Measurements from ENCODE around the gene TFDP2.
"Not testable (repeated sequence)": the region's sequence is repeated elsewhere in the genome, so short reads cannot be mapped to it uniquely, and the experiment has no call there.

Gene TFDP2

GRCh38 chr3:142098964-142099363 lies 50.4 kb downstream of the TFDP2 start:
- ATAC-seq (no peak), DNase-seq (no peak)
- Mint-ChIP-seq H3K27ac (no peak overlapping the region), H3K27me3 (no peaks in the 10 kb centered on the region), H3K9me3 (no peaks in the 10 kb centered on the region), H3K4me3 (no peak overlapping the region), H3K4me1 (peaks cover 6% of the 10 kb centered on the region)

GRCh38 chr3:142097099-142097843 lies 52.1 kb downstream of the TFDP2 start:
- H3K9me3 Mint-ChIP-seq: no peaks in the 10 kb centered on the region
- ATAC-seq (no peak), DNase-seq (no peak)
- H3K4me3 Mint-ChIP-seq: no peak overlapping the region
- no peak overlapping the region for H3K27ac Mint-ChIP-seq
- H3K27me3 Mint-ChIP-seq: no peaks in the 10 kb centered on the region
- H3K4me1 Mint-ChIP-seq: peaks cover 6% of the 10 kb centered on the region

GRCh38 chr3:142095841-142096240 lies 53.5 kb downstream of the TFDP2 start:
- no peak for ATAC-seq
- no peaks in the 10 kb centered on the region for H3K9me3 Mint-ChIP-seq
- peaks cover 6% of the 10 kb centered on the region for H3K4me1 Mint-ChIP-seq
- DNase-seq: no peak
- H3K27me3 Mint-ChIP-seq: no peaks in the 10 kb centered on the region
- peak overlapping the region in 1 of 2 donors; percentile 19 for H3K27ac Mint-ChIP-seq
- no peak overlapping the region for H3K4me3 Mint-ChIP-seq

- not testable (repeated sequence) for H3K27me3 Mint-ChIP-seq, H3K4me1 Mint-ChIP-seq, H3K4me3 Mint-ChIP-seq, ATAC-seq, DNase-seq, H3K9me3 Mint-ChIP-seq
- peak overlapping the region in 1 of 2 donors; percentile 87 for H3K27ac Mint-ChIP-seq
Observed at GRCh38 chr3:142088925-142089324, 60.4 kb downstream of the TFDP2 start.

GRCh38 chr3:142088522-142088921 lies 60.8 kb downstream of the TFDP2 start:
- Mint-ChIP-seq H3K4me1 (no peaks in the 10 kb centered on the region), H3K27me3 (no peaks in the 10 kb centered on the region), H3K4me3 (no peak overlapping the region), H3K9me3 (peaks cover 0 to 6% of the 10 kb centered on the region in 2 donors), H3K27ac (no peak overlapping the region)
- DNase-seq (no peak), ATAC-seq (no peak)

- ATAC-seq: no peak
- H3K27me3 Mint-ChIP-seq: no peaks in the 10 kb centered on the region
- DNase-seq: no peak
- H3K4me3 Mint-ChIP-seq: no peak overlapping the region
- no peak overlapping the region for H3K27ac Mint-ChIP-seq
- H3K4me1 Mint-ChIP-seq: no peaks in the 10 kb centered on the region
- peaks cover 0 to 6% of the 10 kb centered on the region in 2 donors for H3K9me3 Mint-ChIP-seq
Observed at GRCh38 chr3:142087676-142088075, 61.7 kb downstream of the TFDP2 start.

- H3K27me3 Mint-ChIP-seq: no peaks in the 10 kb centered on the region
Observed at GRCh38 chr3:142086581-142087090, 62.7 kb downstream of the TFDP2 start.

GRCh38 chr3:142081178-142081577 lies 68.2 kb downstream of the TFDP2 start:
- ATAC-seq: no peak
- Mint-ChIP-seq H3K27me3 (no peaks in the 10 kb centered on the region), H3K4me1 (no peaks in the 10 kb centered on the region)

More at GRCh38 chr3:142086581-142087090, 62.7 kb downstream of the TFDP2 start:
- Mint-ChIP-seq H3K4me1 (no peaks in the 10 kb centered on the region), H3K9me3 (peaks cover 0 to 6% of the 10 kb centered on the region in 2 donors), H3K4me3 (no peak overlapping the region), H3K27ac (no peak overlapping the region)
- no peak for ATAC-seq
- DNase-seq: no peak

GRCh38 chr3:142077859-142078500 lies 71.4 kb downstream of the TFDP2 start:
- no peak overlapping the region for H3K27ac Mint-ChIP-seq
- no peak for ATAC-seq
- peaks cover 11 to 33% of the 10 kb centered on the region in 2 donors for H3K9me3 Mint-ChIP-seq
- H3K4me1 Mint-ChIP-seq: no peaks in the 10 kb centered on the region
- DNase-seq: no peak
- H3K4me3 Mint-ChIP-seq: no peak overlapping the region
- no peaks in the 10 kb centered on the region for H3K27me3 Mint-ChIP-seq

More at GRCh38 chr3:142081178-142081577, 68.2 kb downstream of the TFDP2 start:
- Mint-ChIP-seq H3K9me3 (peaks cover 11 to 39% of the 10 kb centered on the region in 2 donors), H3K4me3 (no peak overlapping the region), H3K27ac (no peak overlapping the region)
- no peak for DNase-seq

GRCh38 chr3:142077155-142077858 lies 72.0 kb downstream of the TFDP2 start:
- Mint-ChIP-seq H3K27ac (no peak overlapping the region), H3K4me1 (no peaks in the 10 kb centered on the region), H3K9me3 (peaks cover 11 to 33% of the 10 kb centered on the region in 2 donors), H3K27me3 (no peaks in the 10 kb centered on the region), H3K4me3 (no peak overlapping the region)
- ATAC-seq (no peak), DNase-seq (no peak)

GRCh38 chr3:142075656-142076055 lies 73.7 kb downstream of the TFDP2 start:
- not testable (repeated sequence) for H3K4me3 Mint-ChIP-seq, H3K4me1 Mint-ChIP-seq, H3K27ac Mint-ChIP-seq

GRCh38 chr3:142072816-142073215 lies 76.5 kb downstream of the TFDP2 start:
- no peak for ATAC-seq
- no peak for DNase-seq
- H3K4me1 Mint-ChIP-seq: no peaks in the 10 kb centered on the region
- no peak overlapping the region for H3K27ac Mint-ChIP-seq
- no peaks in the 10 kb centered on the region for H3K9me3 Mint-ChIP-seq
- H3K27me3 Mint-ChIP-seq: no peaks in the 10 kb centered on the region
- no peak overlapping the region for H3K4me3 Mint-ChIP-seq

More at GRCh38 chr3:142075656-142076055, 73.7 kb downstream of the TFDP2 start:
- ATAC-seq, DNase-seq, H3K27me3 Mint-ChIP-seq: not testable (repeated sequence)
- H3K9me3 Mint-ChIP-seq: peaks cover 6 to 24% of the 10 kb centered on the region in 2 donors

- no peaks in the 10 kb centered on the region for H3K4me1 Mint-ChIP-seq
- no peaks in the 10 kb centered on the region for H3K9me3 Mint-ChIP-seq
- DNase-seq (no peak), ATAC-seq (no peak)
- no peak overlapping the region for H3K27ac Mint-ChIP-seq
- H3K4me3 Mint-ChIP-seq: no peak overlapping the region
- H3K27me3 Mint-ChIP-seq: no peaks in the 10 kb centered on the region
Observed at GRCh38 chr3:142065932-142066331, 83.4 kb downstream of the TFDP2 start.

GRCh38 chr3:142065344-142065743 lies 84.0 kb downstream of the TFDP2 start:
- H3K4me3 Mint-ChIP-seq: no peak overlapping the region

GRCh38 chr3:142064454-142064853 lies 84.9 kb downstream of the TFDP2 start:
- no peaks in the 10 kb centered on the region for H3K9me3 Mint-ChIP-seq
- no peak for ATAC-seq
- H3K4me3 Mint-ChIP-seq: no peak overlapping the region
- H3K27ac Mint-ChIP-seq: no peak overlapping the region
- no peaks in the 10 kb centered on the region for H3K4me1 Mint-ChIP-seq
- no peaks in the 10 kb centered on the region for H3K27me3 Mint-ChIP-seq
- DNase-seq: no peak

More at GRCh38 chr3:142065344-142065743, 84.0 kb downstream of the TFDP2 start:
- no peaks in the 10 kb centered on the region for H3K9me3 Mint-ChIP-seq
- no peak overlapping the region for H3K27ac Mint-ChIP-seq
- H3K4me1 Mint-ChIP-seq: no peaks in the 10 kb centered on the region
- H3K27me3 Mint-ChIP-seq: no peaks in the 10 kb centered on the region
- DNase-seq (no peak), ATAC-seq (no peak)

- Mint-ChIP-seq H3K4me1 (no peaks in the 10 kb centered on the region), H3K9me3 (peaks cover 0 to 5% of the 10 kb centered on the region in 2 donors), H3K27me3 (no peaks in the 10 kb centered on the region), H3K27ac (no peak overlapping the region), H3K4me3 (no peak overlapping the region)
- DNase-seq (no peak), ATAC-seq (no peak)
Observed at GRCh38 chr3:142057331-142057725, 92.0 kb downstream of the TFDP2 start.
